Gastroesophageal sphincter (tissue), 4 donors: Measurements from ENCODE around the gene TMEM132E. TPM values are rescaled to one million over a fixed set of nuclear protein-coding genes. Genes with fewer than 3 reads are reported as not detected.

Experiments
- ATAC-seq: fragments of 150-250 bp; one replicate; pipeline ENCODE4 v1.9.1; 2016; ENCODE audit warnings: mild to moderate bottlenecking, moderate library complexity
- H3K27ac ChIP-seq, 4 donors: fragments of 200-600 bp; sonication (generic) in 3 of 4; 1 replicate in 3 of 4; 2 replicates in 1 of 4; pipeline ENCODE4 v1.5.1; 2016 to 2019
- H3K27me3 ChIP-seq: fragments of 200-600 bp; sonication (generic); one replicate; pipeline ENCODE4 v1.5.1; 2019
- H3K36me3 ChIP-seq, 2 donors: fragments of 200-600 bp; sonication (generic); one replicate each; pipeline ENCODE4 v1.5.1; 2019; ENCODE audit warnings: control low read depth in 1 of 2
- H3K4me1 ChIP-seq, 3 donors: fragments of 200-600 bp; sonication (generic); 1 replicate in 2 of 3; 2 replicates in 1 of 3; pipeline ENCODE4 v1.5.1; 2016 to 2019; ENCODE audit warnings: control low read depth in 2 of 3
- H3K4me3 ChIP-seq, 2 donors: fragments of 200-600 bp; sonication (generic); one replicate each; pipeline ENCODE4 v1.5.1; 2019; ENCODE audit warnings: mild to moderate bottlenecking in 1 of 2, moderate library complexity in 1 of 2
- H3K9me3 ChIP-seq, 3 donors: fragments of 200-600 bp; sonication (generic); one replicate each; pipeline ENCODE4 v1.5.1; 2017 to 2019; ENCODE audit warnings: control low read depth in 2 of 3
- EP300 ChIP-seq: sonication (generic); formaldehyde crosslinking; IDR thresholded peaks from one replicate; pipeline ENCODE4 v1.6.1; 2017; ENCODE audit warnings: antibody characterized with exemption, mild to moderate bottlenecking
- POLR2A ChIP-seq, 2 donors: fragments of 450-650 bp; IDR thresholded peaks; one replicate each; pipeline ENCODE4 v1.6.1; 2017; ENCODE audit warnings: antibody characterized with exemption in 2 of 2, mild to moderate bottlenecking in 2 of 2, moderate library complexity in 1 of 2
- POLR2AphosphoS5 ChIP-seq: sonication (generic); formaldehyde crosslinking; IDR thresholded peaks from one replicate; pipeline ENCODE4 v1.6.1; 2017; ENCODE audit warnings: antibody characterized with exemption
- WGBS, 2 donors: methylation state at CpG; one replicate each; pipeline ENCODE4 v1.1.5; 2018; ENCODE audit warnings: low coverage in 1 of 2; 5-methylcytosine and 5-hydroxymethylcytosine counted together
- total RNA-seq, 4 donors: library from RNA; depleted of rRNA; stranded (reverse); fragments of >200 nt; gene quantifications; one replicate each; pipeline ENCODE4 v1.1.0, GENCODE V29; 2016
- TF ChIP-seq, protein P1 (sequence below), 4 experiments: fragments of 200-600 bp in 2 of 4; fragments of 450-650 bp in 2 of 4; sonication (generic) in 1 of 4; IDR thresholded peaks; one replicate each; pipeline ENCODE4 v1.5.1; 2017 to 2019; ENCODE audit warnings: antibody characterized with exemption in 4 of 4, mild to moderate bottlenecking in 2 of 4, moderate library complexity in 2 of 4

TMEM132E gene
- total RNA-seq, 4 donors from 2014 or later, result 0.12 to 0.47 TPM; not detected in 2

DNA sequence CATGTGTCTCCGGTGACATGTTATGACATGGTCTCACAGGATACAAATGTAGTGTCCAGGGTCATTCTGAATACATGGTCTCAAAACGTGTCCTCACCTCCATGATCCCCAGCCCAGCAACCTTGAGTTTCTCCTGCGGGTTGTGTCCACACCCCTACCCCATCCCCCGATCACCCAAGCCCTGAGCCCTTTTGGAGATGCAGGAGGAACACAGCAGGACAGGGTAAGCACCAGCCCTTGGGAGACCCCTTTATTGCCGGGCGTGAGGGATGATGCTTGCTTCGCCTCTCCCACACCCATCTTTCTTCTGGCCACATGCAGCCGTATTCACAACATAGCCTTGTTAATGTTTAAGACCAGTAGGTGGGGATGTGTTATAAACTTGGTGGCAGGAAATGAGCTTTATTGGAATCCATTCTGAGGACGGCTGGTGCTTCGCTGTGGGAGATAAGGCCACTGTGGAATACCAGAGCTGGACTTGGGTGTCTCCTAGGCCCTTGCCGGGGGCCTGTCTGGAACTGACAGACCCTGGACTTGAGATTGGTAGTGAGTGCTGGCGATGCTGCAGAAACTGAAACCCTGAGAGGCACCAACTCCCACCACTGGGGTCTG lies 5.5 kb downstream of the TMEM132E start:
- ATAC-seq, result no peak
- H3K27ac ChIP-seq, result no peak overlapping the region
- peaks cover 0 to 24% (median 23%) of the 10 kb centered on the region in 3 donors for H3K4me1 ChIP-seq
- WGBS, 2 donors, result 29 to 67% methylated on average over 3 to 9 of the region's 12 CpGs
- H3K9me3 ChIP-seq, result no peaks in the 10 kb centered on the region
- no peak overlapping the region for H3K4me3 ChIP-seq
- TF ChIP-seq EP300 (no peak), POLR2AphosphoS5 (no peak), POLR2A (IDR thresholded peaks at IDR 0.05) (no peak)
- TF ChIP-seq, protein P1, sequence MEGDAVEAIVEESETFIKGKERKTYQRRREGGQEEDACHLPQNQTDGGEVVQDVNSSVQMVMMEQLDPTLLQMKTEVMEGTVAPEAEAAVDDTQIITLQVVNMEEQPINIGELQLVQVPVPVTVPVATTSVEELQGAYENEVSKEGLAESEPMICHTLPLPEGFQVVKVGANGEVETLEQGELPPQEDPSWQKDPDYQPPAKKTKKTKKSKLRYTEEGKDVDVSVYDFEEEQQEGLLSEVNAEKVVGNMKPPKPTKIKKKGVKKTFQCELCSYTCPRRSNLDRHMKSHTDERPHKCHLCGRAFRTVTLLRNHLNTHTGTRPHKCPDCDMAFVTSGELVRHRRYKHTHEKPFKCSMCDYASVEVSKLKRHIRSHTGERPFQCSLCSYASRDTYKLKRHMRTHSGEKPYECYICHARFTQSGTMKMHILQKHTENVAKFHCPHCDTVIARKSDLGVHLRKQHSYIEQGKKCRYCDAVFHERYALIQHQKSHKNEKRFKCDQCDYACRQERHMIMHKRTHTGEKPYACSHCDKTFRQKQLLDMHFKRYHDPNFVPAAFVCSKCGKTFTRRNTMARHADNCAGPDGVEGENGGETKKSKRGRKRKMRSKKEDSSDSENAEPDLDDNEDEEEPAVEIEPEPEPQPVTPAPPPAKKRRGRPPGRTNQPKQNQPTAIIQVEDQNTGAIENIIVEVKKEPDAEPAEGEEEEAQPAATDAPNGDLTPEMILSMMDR (IDR thresholded peaks at IDR 0.05), result no peak
- H3K36me3 ChIP-seq, result no peaks in the 10 kb centered on the region
- peaks cover 94% of the 10 kb centered on the region for H3K27me3 ChIP-seq

DNA sequence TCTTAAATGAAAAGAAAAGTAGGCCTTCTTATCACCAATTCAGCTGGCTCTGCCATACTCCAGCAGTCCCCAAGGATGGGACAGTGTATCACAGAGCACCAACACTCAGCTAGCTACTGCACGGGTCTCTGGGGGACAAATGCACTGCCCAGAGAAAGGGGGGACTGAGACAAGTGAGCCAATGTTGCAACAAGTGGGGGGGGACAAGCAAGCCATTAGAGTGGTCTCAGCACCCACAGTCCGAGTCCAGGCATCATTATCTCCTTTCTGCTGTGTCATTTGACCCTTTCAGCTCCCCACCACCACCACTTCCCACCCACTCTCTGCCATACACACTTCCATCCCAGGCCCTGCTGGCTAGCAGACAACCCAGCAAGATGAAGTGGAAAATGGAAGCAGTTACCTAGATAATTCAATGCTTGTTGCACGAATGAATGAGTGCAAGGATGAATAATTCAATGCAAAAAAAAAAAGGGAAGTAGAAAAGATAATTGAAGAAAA lies 7.0 kb downstream of the TMEM132E start:
- Histone ChIP-seq H3K27ac (no peak overlapping the region), H3K4me3 (no peak overlapping the region), H3K27me3 (peaks cover 93% of the 10 kb centered on the region), H3K36me3 (no peaks in the 10 kb centered on the region), H3K9me3 (no peaks in the 10 kb centered on the region), H3K4me1 (peaks cover 0 to 10% (median 8%) of the 10 kb centered on the region in 3 donors)
- ATAC-seq, result no peak
- WGBS, 2 donors, result 49 to 61% methylated on average over 2 to 3 of the region's 3 CpGs
- TF ChIP-seq, protein P1 (IDR thresholded peaks at IDR 0.05), result no peak
- TF ChIP-seq POLR2A (IDR thresholded peaks at IDR 0.05) (no peak), EP300 (no peak), POLR2AphosphoS5 (no peak)

DNA sequence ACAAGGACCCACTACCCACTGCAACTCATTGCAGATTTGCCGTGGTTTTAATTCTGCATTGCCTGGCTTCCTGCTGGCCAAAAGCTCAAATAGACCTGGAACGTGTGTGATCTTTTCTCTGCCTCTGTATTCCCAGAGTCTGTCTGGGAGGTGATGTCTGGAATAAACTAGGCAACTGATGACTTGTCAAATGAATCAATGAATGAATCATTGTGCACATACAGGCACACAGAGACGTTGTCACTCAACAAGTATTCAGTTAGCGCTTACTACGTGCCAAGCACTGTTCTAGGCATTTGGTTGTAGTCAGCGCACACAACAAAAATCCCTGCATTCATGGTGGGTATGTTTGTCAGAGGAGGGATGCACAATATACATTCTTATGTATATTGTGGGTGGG lies 8.9 kb downstream of the TMEM132E start:
- Histone ChIP-seq H3K4me3 (no peak overlapping the region), H3K27me3 (peaks cover 85% of the 10 kb centered on the region), H3K4me1 (no peaks in the 10 kb centered on the region), H3K36me3 (no peaks in the 10 kb centered on the region), H3K27ac (no peak overlapping the region), H3K9me3 (no peaks in the 10 kb centered on the region)
- TF ChIP-seq POLR2A (IDR thresholded peaks at IDR 0.05) (no peak), EP300 (no peak), POLR2AphosphoS5 (no peak)
- TF ChIP-seq, protein P1 (IDR thresholded peaks at IDR 0.05), result no peak
- no peak for ATAC-seq
- WGBS, 2 donors, result 84 to 87% methylated on average over 3 to 4 of the region's 6 CpGs

DNA sequence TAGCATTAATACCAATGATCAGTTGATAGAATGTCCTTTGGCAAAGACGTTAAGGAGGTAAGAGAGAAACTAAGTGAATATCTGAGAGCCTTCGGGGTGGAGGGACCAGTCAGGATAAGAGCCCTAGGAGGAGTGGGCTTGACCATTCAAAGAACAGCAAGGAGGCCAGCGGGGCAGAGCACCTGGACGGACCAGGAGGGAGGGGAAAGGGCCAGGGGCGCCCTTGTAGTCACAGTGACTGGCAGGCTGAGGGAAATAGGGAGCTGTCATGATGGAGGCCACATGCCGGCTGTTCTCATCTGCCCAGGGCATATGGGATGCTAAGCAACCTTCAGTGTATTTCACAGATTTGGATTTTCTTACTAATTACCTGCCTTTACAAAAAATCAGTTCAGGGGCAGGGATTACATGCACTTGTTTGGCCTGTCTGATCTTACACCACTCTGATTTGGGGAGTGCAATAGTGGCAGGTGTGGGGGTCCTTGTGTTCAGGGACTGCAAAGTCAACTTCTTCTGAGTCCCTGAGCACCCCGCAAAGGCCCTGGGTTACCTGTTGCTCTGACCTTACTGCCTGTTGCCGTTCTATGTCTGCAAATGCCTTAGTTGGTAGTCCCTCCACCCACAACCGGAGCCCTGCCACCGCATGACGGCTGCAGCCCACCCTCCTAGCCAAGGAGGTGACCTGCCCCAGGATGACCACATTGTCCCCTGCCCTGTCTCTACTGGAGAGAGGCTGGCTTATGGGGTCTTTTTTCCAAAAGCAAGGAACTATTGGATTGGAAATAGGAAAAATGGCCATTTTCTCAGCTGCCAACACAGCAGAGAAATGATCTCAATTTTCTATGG lies 10.0 kb downstream of the TMEM132E start:
- Histone ChIP-seq H3K27ac (no peak overlapping the region), H3K9me3 (no peaks in the 10 kb centered on the region), H3K36me3 (no peaks in the 10 kb centered on the region), H3K4me3 (no peak overlapping the region), H3K27me3 (peaks cover 85% of the 10 kb centered on the region), H3K4me1 (no peaks in the 10 kb centered on the region)
- TF ChIP-seq POLR2A (IDR thresholded peaks at IDR 0.05), result no peak
- no peak for ATAC-seq
- WGBS, 2 donors, result 30 to 77% methylated on average over 2 to 6 of the region's 11 CpGs

DNA sequence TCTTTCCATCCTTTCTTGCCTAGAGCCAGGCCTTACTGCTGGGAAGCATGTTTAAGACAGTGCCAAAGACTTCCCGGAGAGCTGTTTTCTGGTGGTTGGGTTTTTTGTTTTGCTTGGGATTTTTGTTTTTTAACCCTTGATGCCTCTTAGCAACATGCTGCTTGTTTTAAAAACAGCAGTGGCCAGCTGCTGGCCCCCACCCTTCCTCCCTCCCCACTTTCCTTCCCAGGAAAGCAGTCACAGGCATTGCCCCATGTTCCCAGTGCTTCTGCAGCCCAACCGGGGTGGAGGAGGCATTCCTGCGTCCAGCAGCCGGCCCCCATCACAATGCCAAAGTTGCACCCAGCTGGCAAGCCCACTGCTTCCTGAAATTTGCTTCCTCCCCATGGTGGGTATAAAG lies 12.6 kb downstream of the TMEM132E start:
- Histone ChIP-seq H3K9me3 (no peaks in the 10 kb centered on the region), H3K4me3 (no peak overlapping the region), H3K36me3 (no peaks in the 10 kb centered on the region), H3K27me3 (peaks cover 71% of the 10 kb centered on the region), H3K27ac (no peak overlapping the region), H3K4me1 (no peaks in the 10 kb centered on the region)
- no peak for ATAC-seq
- TF ChIP-seq POLR2A (IDR thresholded peaks at IDR 0.05), result no peak
- TF ChIP-seq, protein P1 (IDR thresholded peaks at IDR 0.05), result no peak
- no peak for TF ChIP-seq POLR2AphosphoS5
- no peak for TF ChIP-seq EP300
- 20 to 25% methylated on average over 1 to 3 of the region's 4 CpGs for WGBS, 2 donors
